Breast epithelium (tissue), 4 donors: ENCODE measurements around the gene USP21. TPM values are rescaled to one million over a fixed set of nuclear protein-coding genes. Genes with fewer than 3 reads are reported as not detected.

ENCODE experiments used
- DNase-seq, 2 donors: peaks; one replicate each; pipeline ENCODE4 v3.0.0-alpha.2; 2019; ENCODE audit warnings: low spot score in 2 of 2
- H3K27ac ChIP-seq, 2 donors: fragments of 200-600 bp; sonication (generic) in 1 of 2; one replicate each; pipeline ENCODE4 v1.5.1; 2016 to 2019; ENCODE audit warnings: mild to moderate bottlenecking in 1 of 2
- H3K27me3 ChIP-seq, 2 donors: fragments of 200-600 bp; sonication (generic) in 1 of 2; one replicate each; pipeline versions ENCODE4 v1.5.1 to v1.6.0; 2017 to 2019; ENCODE audit warnings: control low read depth in 1 of 2, mild to moderate bottlenecking in 1 of 2
- H3K36me3 ChIP-seq: fragments of 200-600 bp; one replicate; pipeline ENCODE4 v1.5.1; 2019
- H3K4me1 ChIP-seq, 2 donors: fragments of 200-600 bp; sonication (generic); one replicate each; pipeline ENCODE4 v1.5.1; 2016 to 2019; ENCODE audit warnings: control low read depth in 1 of 2
- H3K4me3 ChIP-seq, 3 donors: fragments of 200-600 bp; sonication (generic); 1 replicate in 2 of 3; 2 replicates in 1 of 3; pipeline ENCODE4 v1.5.1; 2016 to 2019; ENCODE audit warnings: mild to moderate bottlenecking in 3 of 3, moderate library complexity in 2 of 3
- H3K9me3 ChIP-seq, 2 donors: fragments of 200-600 bp; sonication (generic) in 1 of 2; one replicate each; pipeline ENCODE4 v1.5.1; 2016 to 2019; ENCODE audit warnings: control low read depth in 1 of 2
- CTCF ChIP-seq, 3 donors: fragments of 450-650 bp; IDR thresholded peaks; one replicate each; pipeline ENCODE4 v1.5.1; 2016 to 2017; ENCODE audit warnings: antibody characterized with exemption in 3 of 3, mild to moderate bottlenecking in 3 of 3, moderate library complexity in 3 of 3
- POLR2A ChIP-seq: fragments of 450-650 bp; IDR thresholded peaks from one replicate; pipeline ENCODE4 v1.6.1; 2016; ENCODE audit warnings: antibody characterized with exemption, mild to moderate bottlenecking, moderate library complexity
- POLR2AphosphoS5 ChIP-seq, 3 donors: sonication (generic); formaldehyde crosslinking; IDR thresholded peaks; one replicate each; pipeline ENCODE4 v1.6.1; 2017; ENCODE audit warnings: antibody characterized with exemption in 3 of 3
- intact Hi-C: fragments of 100-400 bp; cut with DNase I; formaldehyde crosslinking; loops from one replicate; pipeline ENCODE4 v1.15.1; 2023; ENCODE audit warnings: low total_unique reads
- total RNA-seq, 3 donors: library from RNA; depleted of rRNA; stranded (reverse); fragments of >200 nt; gene quantifications; one replicate each; pipeline ENCODE4 v1.1.0, GENCODE V29; 2016

The USP21 gene
- total RNA-seq, 3 donors from 2014 or later, result 11.7 to 26.9 (median 24.9) TPM

- peaks cover 0 to 2% of the 10 kb centered on the region in 2 donors for H3K4me1 ChIP-seq
- no peak for TF ChIP-seq CTCF (IDR thresholded peaks at IDR 0.05)
- TF ChIP-seq POLR2A, result no peak
- peak in 1 of 3 donors; percentile 64 for TF ChIP-seq POLR2AphosphoS5 (IDR thresholded peaks at IDR 0.05)
- no peaks in the 10 kb centered on the region for H3K27me3 ChIP-seq
- H3K9me3 ChIP-seq, result no peaks in the 10 kb centered on the region
- no peaks in the 10 kb centered on the region for H3K36me3 ChIP-seq
- no peak overlapping the region for H3K4me3 ChIP-seq
- intact Hi-C loops, result no loop called here
- DNase-seq, result no peak
- peak overlapping the region; percentile 46 to 73 for H3K27ac ChIP-seq
Observed at GRCh38 chr1:161189036-161189435, 29.7 kb downstream of the USP21 start.

GRCh38 chr1:161190962-161191521, 31.7 kb downstream of the USP21 start:
- Histone ChIP-seq H3K9me3 (no peaks in the 10 kb centered on the region), H3K27me3 (no peaks in the 10 kb centered on the region), H3K4me3 (peak overlapping the region in 1 of 3 donors; percentile 44), H3K36me3 (no peaks in the 10 kb centered on the region), H3K4me1 (peaks cover 0 to 2% of the 10 kb centered on the region in 2 donors), H3K27ac (peak overlapping the region; percentile 25 to 74)
- intact Hi-C loops, result no loop called here
- no peak for DNase-seq
- TF ChIP-seq CTCF (IDR thresholded peaks at IDR 0.05) (no peak), POLR2AphosphoS5 (IDR thresholded peaks at IDR 0.05) (no peak), POLR2A (no peak)

GRCh38 chr1:161191971-161192370, 32.7 kb downstream of the USP21 start:
- Histone ChIP-seq H3K9me3 (no peaks in the 10 kb centered on the region), H3K4me3 (peak overlapping the region in 1 of 3 donors; percentile 44), H3K27ac (peak overlapping the region in 1 of 2 donors; percentile 74), H3K27me3 (no peaks in the 10 kb centered on the region), H3K36me3 (no peaks in the 10 kb centered on the region), H3K4me1 (peaks cover 0 to 2% of the 10 kb centered on the region in 2 donors)
- intact Hi-C loops, result no loop called here
- no peak for DNase-seq
- TF ChIP-seq POLR2A (no peak), CTCF (IDR thresholded peaks at IDR 0.05) (no peak), POLR2AphosphoS5 (IDR thresholded peaks at IDR 0.05) (no peak)

- TF ChIP-seq CTCF (IDR thresholded peaks at IDR 0.05), result peak; percentile 65 to 88 (median 79)
- no peak for TF ChIP-seq POLR2AphosphoS5 (IDR thresholded peaks at IDR 0.05)
- peak overlapping the region in 1 of 3 donors; percentile 69 for H3K4me3 ChIP-seq
- no peak for DNase-seq
- peaks cover 0 to 2% of the 10 kb centered on the region in 2 donors for H3K4me1 ChIP-seq
- intact Hi-C loops, result no loop called here
- H3K9me3 ChIP-seq, result no peaks in the 10 kb centered on the region
- H3K27me3 ChIP-seq, result no peaks in the 10 kb centered on the region
- peak overlapping the region; percentile 8 to 54 for H3K27ac ChIP-seq
- H3K36me3 ChIP-seq, result no peaks in the 10 kb centered on the region
Observed at GRCh38 chr1:161192476-161193465, 33.5 kb downstream of the USP21 start.
